ENCODE measurements around the gene DYNC1I2. TPM values are rescaled to one million over a fixed set of nuclear protein-coding genes. Genes with fewer than 3 reads are reported as not detected.

DYNC1I2 gene
- total RNA-seq, 3 donors from 2014 or later (not counting 1 experiment from before 2014, with no cell fraction given), result 26.7 to 36.4 (median 30.2) TPM

GRCh38 chr2:171709011-171709685 is 21.9 kb downstream of the DYNC1I2 start:
- H3K27ac Mint-ChIP-seq, result no peak overlapping the region
- Histone ChIP-seq H3K36me3 (ENCODE audit: control insufficient read depth, insufficient read depth, low read length) (peaks cover 7% of the 10 kb centered on the region), H3K4me1 (ENCODE audit: control insufficient read depth, insufficient read depth, low read length) (no peaks in the 10 kb centered on the region), H3K4me3 (ENCODE audit: low read length) (no peak overlapping the region), H3K9me3 (ENCODE audit: control insufficient read depth, insufficient read depth, low read length) (no peaks in the 10 kb centered on the region), H3K27ac (ENCODE audit: low read length) (no peak overlapping the region), H3K27me3 (ENCODE audit: control insufficient read depth, insufficient read depth, low read length) (no peaks in the 10 kb centered on the region)
- no peak overlapping the region for H3K4me3 Mint-ChIP-seq
- H3K27me3 Mint-ChIP-seq (ENCODE audit: low read depth in 2 of 2), result no peaks in the 10 kb centered on the region
- no peak for TF ChIP-seq CTCF (IDR thresholded peaks at IDR 0.05)
- peaks cover 0 to 4% of the 10 kb centered on the region in 2 donors for H3K4me1 Mint-ChIP-seq
- intact Hi-C loops (cut with micrococcal nuclease), result loop anchor here (5.0 kb wide), 1 partner anchor 418 kb away; no protein-coding TSS in a partner anchor
- ATAC-seq, result no peak
- 88% methylated on average over 1 of the region's 3 CpGs for WGBS (ENCODE audit: insufficient coverage)
- no peaks in the 10 kb centered on the region for H3K9me3 Mint-ChIP-seq
- no peak for DNase-seq
- no peaks in the 10 kb centered on the region for H3K36me3 Mint-ChIP-seq

GRCh38 chr2:171711351-171711750 is 24.1 kb downstream of the DYNC1I2 start:
- no peak for ATAC-seq
- H3K27ac Mint-ChIP-seq, result no peak overlapping the region

DNA sequence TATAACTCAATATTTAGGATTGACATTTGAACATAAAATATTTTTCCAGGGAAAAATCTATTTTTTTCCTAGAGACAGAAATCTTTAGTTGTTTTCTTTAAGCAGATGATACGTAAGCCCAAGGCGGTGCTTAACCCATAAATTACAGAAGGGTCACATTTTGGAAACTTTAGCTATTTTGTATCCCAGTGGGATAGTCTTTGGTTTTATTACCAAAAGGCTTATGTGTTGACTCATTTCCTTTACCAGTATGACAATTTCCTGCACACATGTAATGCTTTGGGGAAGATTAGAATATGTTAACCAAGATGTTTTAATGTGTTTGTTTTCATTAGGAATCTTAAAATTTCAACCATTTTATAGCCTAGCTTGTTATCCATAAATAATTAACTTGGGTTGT is 24.8 kb downstream of the DYNC1I2 start:
- Histone ChIP-seq H3K27ac (ENCODE audit: low read length) (no peak overlapping the region), H3K4me3 (ENCODE audit: low read length) (no peak overlapping the region), H3K4me1 (ENCODE audit: control insufficient read depth, insufficient read depth, low read length) (no peaks in the 10 kb centered on the region), H3K9me3 (ENCODE audit: control insufficient read depth, insufficient read depth, low read length) (no peaks in the 10 kb centered on the region), H3K27me3 (ENCODE audit: control insufficient read depth, insufficient read depth, low read length) (no peaks in the 10 kb centered on the region), H3K36me3 (ENCODE audit: control insufficient read depth, insufficient read depth, low read length) (peaks cover 16% of the 10 kb centered on the region)
- DNase-seq (no peak), ATAC-seq (no peak)
- peaks cover 6% of the 10 kb centered on the region for H3K36me3 Mint-ChIP-seq
- H3K4me3 Mint-ChIP-seq, result no peak overlapping the region
- intact Hi-C loops (cut with micrococcal nuclease), result no loop called here
- no peaks in the 10 kb centered on the region for H3K9me3 Mint-ChIP-seq
- TF ChIP-seq CTCF (IDR thresholded peaks at IDR 0.05), result no peak
- no peaks in the 10 kb centered on the region for H3K27me3 Mint-ChIP-seq (ENCODE audit: low read depth in 2 of 2)
- H3K4me1 Mint-ChIP-seq, result peaks cover 0 to 4% of the 10 kb centered on the region in 2 donors
- no peak overlapping the region for H3K27ac Mint-ChIP-seq
- no CpG with 5 or more reads among the region's 2 CpGs for WGBS (ENCODE audit: insufficient coverage)

More at GRCh38 chr2:171711351-171711750, 24.1 kb downstream of the DYNC1I2 start:
- no peak for DNase-seq
- Histone ChIP-seq H3K27ac (ENCODE audit: low read length) (no peak overlapping the region), H3K27me3 (ENCODE audit: control insufficient read depth, insufficient read depth, low read length) (no peaks in the 10 kb centered on the region), H3K4me1 (ENCODE audit: control insufficient read depth, insufficient read depth, low read length) (no peaks in the 10 kb centered on the region), H3K36me3 (ENCODE audit: control insufficient read depth, insufficient read depth, low read length) (peaks cover 13% of the 10 kb centered on the region), H3K4me3 (ENCODE audit: low read length) (no peak overlapping the region), H3K9me3 (ENCODE audit: control insufficient read depth, insufficient read depth, low read length) (no peaks in the 10 kb centered on the region)
- H3K27me3 Mint-ChIP-seq (ENCODE audit: low read depth in 2 of 2), result no peaks in the 10 kb centered on the region
- intact Hi-C loops (cut with micrococcal nuclease), result no loop called here
- no peak overlapping the region for H3K4me3 Mint-ChIP-seq
- H3K36me3 Mint-ChIP-seq, result peaks cover 6% of the 10 kb centered on the region
- no peaks in the 10 kb centered on the region for H3K9me3 Mint-ChIP-seq
- TF ChIP-seq CTCF (IDR thresholded peaks at IDR 0.05), result no peak
- H3K4me1 Mint-ChIP-seq, result peaks cover 0 to 4% of the 10 kb centered on the region in 2 donors

- Mint-ChIP-seq H3K27me3 (ENCODE audit: low read depth in 2 of 2) (no peaks in the 10 kb centered on the region), H3K4me3 (no peak overlapping the region), H3K4me1 (no peaks in the 10 kb centered on the region), H3K36me3 (peaks cover 12% of the 10 kb centered on the region), H3K9me3 (no peaks in the 10 kb centered on the region), H3K27ac (no peak overlapping the region)
- Histone ChIP-seq H3K36me3 (ENCODE audit: control insufficient read depth, insufficient read depth, low read length) (peaks cover 28% of the 10 kb centered on the region), H3K4me1 (ENCODE audit: control insufficient read depth, insufficient read depth, low read length) (no peaks in the 10 kb centered on the region), H3K27me3 (ENCODE audit: control insufficient read depth, insufficient read depth, low read length) (no peaks in the 10 kb centered on the region), H3K9me3 (ENCODE audit: control insufficient read depth, insufficient read depth, low read length) (no peaks in the 10 kb centered on the region), H3K4me3 (ENCODE audit: low read length) (no peak overlapping the region), H3K27ac (ENCODE audit: low read length) (no peak overlapping the region)
- no peak for ATAC-seq
- no peak for DNase-seq
- intact Hi-C loops (cut with micrococcal nuclease), result no loop called here
- WGBS (ENCODE audit: insufficient coverage), result 81% methylated on average over 4 of the region's 4 CpGs
- TF ChIP-seq CTCF (IDR thresholded peaks at IDR 0.05), result no peak
Measured at GRCh38 chr2:171718720-171719119, 31.5 kb downstream of the DYNC1I2 start.
